Stimulated activated CD4-positive, alpha-beta T cell treated with anti-CD3 and anti-CD28 coated beads, Interleukin-4, amount 100 ng/mL, for 4 hours (primary cell): Measurements from ENCODE around the gene CLDN12.
"Not testable (repeated sequence)": the region's sequence is repeated elsewhere in the genome, so short reads cannot be mapped to it uniquely, and the experiment has no call there.

Experiments
- DNase-seq, 2 experiments: peaks; one replicate each; pipeline ENCODE4 v3.0.0-alpha.2; 2020

The CLDN12 gene

GRCh38 chr7:90445633-90446032 lies 42.4 kb downstream of the CLDN12 start:
- no peak for DNase-seq

GRCh38 chr7:90446137-90446899 lies 43.1 kb downstream of the CLDN12 start:
- no peak for DNase-seq

GRCh38 chr7:90453259-90453891 lies 50.1 kb downstream of the CLDN12 start:
- no peak for DNase-seq

GRCh38 chr7:90453931-90454330 lies 50.7 kb downstream of the CLDN12 start:
- DNase-seq: no peak

GRCh38 chr7:90455163-90456030 lies 52.1 kb downstream of the CLDN12 start:
- no peak for DNase-seq

GRCh38 chr7:90458104-90458503 lies 54.8 kb downstream of the CLDN12 start:
- DNase-seq: no peak

GRCh38 chr7:90459888-90460287 lies 56.6 kb downstream of the CLDN12 start:
- no peak for DNase-seq

- no peak for DNase-seq
Observed at GRCh38 chr7:90461219-90461618, 58.0 kb downstream of the CLDN12 start.

- not testable (repeated sequence) for DNase-seq
Observed at GRCh38 chr7:90463151-90463628, 59.9 kb downstream of the CLDN12 start.
